ENCODE data around the gene KLHL24.
"Not testable (repeated sequence)": the region's sequence is repeated elsewhere in the genome, so short reads cannot be mapped to it uniquely, and the experiment has no call there.

The KLHL24 gene, protein sequence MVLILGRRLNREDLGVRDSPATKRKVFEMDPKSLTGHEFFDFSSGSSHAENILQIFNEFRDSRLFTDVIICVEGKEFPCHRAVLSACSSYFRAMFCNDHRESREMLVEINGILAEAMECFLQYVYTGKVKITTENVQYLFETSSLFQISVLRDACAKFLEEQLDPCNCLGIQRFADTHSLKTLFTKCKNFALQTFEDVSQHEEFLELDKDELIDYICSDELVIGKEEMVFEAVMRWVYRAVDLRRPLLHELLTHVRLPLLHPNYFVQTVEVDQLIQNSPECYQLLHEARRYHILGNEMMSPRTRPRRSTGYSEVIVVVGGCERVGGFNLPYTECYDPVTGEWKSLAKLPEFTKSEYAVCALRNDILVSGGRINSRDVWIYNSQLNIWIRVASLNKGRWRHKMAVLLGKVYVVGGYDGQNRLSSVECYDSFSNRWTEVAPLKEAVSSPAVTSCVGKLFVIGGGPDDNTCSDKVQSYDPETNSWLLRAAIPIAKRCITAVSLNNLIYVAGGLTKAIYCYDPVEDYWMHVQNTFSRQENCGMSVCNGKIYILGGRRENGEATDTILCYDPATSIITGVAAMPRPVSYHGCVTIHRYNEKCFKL

DNA sequence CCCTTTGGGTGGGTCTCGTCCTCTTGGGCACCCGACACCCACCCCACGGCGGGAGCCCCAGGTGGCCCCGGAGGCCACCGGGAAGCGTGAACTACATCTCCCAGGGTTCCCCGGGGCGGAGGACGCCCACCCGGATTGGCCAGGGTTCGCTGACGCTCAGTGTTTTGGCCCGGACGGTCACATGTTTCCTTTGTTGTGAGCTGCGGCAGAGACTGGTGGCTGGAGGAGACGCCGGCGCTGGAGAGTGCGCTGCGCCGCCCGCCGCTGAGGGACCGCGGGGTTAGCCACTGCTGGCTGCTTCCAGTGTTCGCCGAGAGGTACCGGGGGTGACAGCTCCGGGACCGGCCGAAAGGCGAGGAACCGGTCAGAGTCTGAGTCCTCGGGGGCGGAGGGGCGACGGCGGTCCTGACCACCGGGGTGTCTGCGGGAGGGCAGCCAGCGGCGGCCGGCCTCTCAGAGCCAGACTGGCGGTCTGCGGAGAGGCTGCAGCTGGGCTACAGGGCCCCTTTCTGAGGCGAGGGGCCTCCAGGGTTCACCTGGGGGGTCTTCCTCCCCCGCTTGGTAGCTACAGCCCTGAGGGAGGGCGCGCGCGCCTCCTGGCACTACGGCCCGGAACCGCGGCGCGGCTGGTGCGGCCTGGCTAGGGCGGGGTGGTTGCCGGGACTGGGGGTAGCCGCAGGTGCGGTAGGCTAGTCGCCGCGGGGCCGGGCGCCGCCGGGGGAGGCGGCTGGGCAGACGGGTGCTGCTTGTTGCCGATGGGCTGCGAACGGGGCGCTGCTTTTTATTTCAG is at the start of gene KLHL24:
Gene KLHL24 (plus strand): TSS at position 193 of the 790 bp plus-strand sequence. CDS start 14,734 bp downstream, outside the sequence.
- peak; percentile 65 for DNase-seq

DNA sequence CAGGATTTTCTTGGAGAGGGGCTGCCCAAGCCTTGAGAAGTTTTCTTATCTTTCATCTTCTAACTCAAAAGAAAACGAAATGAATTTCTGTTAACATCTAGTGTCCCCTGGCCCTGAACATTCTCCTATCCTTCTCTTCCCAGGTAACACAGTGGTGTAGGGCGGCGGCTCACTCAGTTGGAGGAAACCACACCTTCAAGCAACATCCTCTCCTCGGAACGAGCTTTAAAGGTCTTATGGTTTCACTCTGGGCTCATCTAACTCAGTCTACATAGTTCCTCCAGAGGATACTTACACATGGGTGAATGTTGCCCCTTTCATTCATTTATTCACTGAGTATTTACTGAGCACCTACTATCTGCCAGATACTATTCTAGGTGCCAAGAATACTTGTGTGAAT is 48.9 kb upstream of the KLHL24 start:
- no peak for DNase-seq

DNA sequence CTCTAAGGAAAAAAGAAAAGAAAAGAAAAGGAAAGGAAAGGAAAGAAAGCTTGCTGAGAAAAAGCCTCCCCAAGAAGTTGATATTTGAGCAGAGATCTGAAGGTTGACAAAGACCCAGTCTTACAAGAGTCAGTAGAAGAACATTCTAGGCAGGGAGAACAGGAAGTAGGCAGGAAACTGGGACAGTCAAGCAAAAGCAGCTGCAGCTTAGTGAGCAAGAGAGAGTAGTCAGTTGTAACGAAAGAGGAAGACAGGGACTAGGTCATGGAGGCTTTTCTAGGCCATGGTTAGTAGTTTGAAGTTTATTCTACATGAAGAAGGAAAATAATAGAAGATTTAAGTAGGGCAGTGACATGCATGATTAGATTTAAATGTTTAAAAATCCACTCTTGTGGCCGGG is 48.1 kb upstream of the KLHL24 start:
- DNase-seq = no peak

DNA sequence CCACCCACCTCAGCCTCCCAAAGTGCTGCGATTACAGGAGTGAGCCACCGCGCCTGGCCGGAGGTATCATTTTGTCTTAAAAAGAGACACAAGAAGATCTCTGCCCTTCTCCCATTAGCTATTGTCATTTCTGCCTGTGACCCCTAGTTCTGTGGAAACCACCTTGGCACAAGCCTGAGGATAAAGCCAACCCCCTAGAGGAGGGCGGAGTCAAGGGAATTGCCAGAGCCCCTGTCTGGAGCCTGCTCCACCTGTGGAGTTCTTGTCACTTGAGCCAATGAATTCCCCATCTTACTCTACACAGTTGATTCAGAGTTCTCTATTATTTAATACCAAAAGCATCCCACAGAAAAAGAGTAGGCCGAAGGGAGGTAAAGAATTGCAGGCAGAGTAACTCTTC is 45.0 kb upstream of the KLHL24 start:
- DNase-seq = no peak

DNA sequence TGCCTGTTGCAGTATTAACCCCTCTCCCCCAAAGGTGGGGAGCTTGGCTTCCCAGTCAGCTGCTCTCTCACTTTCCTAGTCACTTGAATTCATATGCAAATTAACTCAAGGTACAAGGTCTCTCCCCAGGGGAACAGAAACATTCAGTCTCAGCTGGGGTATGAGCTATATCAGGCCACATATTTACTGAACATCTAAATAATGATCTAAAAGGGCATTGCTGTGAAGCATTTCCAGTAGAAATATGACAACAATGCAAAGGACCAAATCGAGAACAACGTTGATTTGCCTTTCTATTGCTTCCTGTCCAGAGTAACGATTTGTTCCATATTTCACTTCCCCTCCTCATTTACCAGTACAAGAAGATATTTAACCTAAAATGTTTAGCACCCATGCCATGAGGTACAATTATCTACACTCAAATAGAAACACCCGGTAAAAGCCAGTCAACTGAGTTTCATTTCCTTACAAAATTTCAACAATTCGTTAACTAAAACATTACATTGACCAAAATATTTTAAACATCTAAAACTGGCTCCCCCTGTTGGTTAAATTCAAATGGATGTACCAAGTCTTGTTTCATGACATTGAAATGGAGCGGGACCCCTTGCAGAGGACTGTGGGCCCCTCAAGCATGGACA is 43.4 kb upstream of the KLHL24 start:
- DNase-seq = no peak

DNA sequence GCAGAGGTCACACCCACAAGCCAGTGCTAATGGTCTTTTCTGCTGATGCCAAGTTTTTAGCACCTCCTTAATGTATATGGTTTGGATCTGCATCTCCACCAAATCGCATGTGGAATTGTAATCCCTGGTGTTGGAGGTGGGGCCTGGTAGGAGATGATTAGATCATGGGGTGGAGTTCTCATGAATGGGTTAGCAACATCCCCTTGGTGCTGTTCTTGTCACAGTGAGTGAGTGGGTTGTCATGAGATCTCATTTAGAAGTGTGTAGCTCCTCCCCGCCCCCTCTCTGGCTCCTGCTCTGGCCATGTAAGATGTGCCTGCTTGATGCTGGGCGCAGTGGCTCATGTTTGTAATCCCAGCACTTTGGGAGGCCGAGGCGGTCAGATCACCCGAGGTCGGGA is 42.6 kb upstream of the KLHL24 start:
- DNase-seq = no peak

DNA sequence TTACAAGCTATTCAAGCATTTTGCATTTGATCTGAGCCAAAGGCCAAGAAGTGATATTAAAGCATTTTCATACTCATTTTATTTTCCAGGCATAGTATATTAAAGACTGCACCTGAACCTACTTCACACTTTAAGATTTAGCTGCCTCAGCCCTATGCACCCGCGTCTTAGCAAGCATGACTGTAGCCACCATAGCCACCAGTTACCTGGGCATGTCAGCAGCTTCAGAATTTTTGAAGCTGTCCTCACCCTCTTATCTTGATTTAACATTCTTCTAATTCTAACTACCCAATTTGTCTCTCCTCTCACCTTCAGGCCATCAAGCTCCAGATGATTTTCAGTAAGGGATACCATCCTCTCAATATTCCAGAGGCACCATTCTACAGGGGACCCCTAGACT is 40.8 kb upstream of the KLHL24 start:
- DNase-seq = no peak

DNA sequence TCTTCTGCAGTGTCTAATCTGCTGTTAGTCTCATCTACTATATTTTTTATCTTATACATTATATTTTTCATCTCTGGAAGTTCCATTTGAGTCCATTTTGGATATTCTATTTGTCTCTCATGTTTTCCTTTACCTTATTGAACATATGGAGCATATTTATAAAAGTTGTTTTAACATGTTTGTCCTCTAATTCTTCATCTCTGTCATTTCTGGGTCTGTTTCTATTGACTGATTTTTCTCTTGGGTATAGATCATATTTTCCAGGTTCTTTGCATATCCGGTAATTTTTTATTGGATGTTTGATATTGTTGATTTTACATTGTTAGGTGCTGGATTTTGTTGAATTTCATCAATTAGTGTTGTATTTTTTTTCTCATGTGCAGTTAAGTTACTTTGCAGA is 37.5 kb upstream of the KLHL24 start:
- no peak for DNase-seq

DNA sequence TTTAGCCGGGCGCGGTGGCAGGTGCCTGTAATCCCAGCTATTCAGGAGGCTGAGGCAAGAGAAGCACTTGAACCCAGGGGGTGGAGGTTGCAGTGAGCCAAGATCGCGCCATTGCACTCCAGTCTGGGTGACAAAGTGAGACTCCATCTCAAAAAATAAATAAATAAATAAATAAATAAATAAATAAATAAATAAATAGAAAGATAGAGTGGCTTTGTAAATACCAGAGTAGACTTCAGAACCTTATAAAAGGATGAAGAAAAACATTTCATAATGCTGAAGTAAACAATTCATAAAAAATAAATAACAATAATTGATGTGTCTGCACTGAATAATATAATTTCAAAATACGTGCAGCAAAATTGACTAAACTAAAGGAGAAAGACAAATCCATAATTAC is 24.1 kb upstream of the KLHL24 start:
- not testable (repeated sequence) for DNase-seq

DNA sequence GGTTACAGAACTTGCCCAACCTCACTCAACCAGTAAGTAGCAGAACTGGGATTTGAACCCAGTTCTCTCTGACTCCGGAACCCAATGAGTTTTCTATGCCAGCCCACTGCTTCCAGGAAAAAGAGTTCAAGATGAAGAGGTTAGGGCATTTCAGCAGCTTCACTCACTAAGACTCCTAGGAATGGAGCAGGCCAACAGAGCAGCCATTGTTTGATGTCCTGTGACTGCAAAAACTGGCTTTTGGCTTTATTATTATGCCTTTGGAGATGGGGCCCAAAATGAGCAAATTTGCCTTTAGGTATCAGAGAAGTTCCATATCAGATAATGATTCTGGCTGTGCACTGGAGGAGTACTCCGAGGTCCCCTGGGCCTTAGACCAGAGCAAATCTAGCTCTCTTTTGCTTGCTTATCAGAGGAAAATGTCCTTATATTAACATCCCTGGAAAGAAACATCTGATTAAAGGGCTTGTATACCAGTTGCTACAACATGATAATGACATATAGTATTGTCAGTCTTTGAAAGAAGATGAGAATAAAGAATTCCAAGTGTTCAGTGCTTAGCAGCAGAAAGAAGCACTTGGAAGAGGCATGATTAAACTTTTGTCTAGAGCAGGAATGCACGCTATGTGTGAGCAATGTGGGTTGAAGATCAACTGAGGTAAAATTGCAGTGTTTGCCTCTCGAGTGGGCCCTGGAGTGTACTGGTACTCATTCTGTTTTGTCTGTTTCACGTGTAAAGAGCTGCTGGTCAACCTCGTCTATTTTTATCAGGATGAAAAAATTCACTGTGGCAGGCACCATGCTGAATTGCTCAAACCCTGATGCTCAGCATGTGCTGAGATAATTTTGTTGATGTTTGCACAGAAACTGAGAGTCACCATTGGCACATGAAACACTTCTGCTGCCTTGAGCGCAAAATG is 21.8 kb upstream of the KLHL24 start:
- no peak for DNase-seq

DNA sequence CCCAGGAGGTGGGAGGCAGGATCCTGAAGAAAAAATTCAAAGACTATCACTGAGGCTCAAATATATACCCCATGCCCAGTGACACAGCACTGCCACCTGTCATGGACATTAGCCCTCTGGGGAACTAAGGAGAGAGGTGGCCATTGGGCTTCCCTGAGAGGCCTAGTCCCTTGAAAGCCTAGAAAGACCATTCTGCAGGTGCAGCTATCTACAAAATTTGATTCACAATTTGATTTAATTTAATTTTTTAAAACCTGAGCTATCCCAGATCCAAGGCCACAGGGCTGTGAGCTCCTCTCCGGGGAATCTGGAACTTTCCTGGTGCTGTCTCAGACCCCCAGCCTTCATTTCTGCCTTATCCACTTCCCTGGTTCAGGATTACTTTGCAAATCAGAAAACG is 16.9 kb upstream of the KLHL24 start:
- DNase-seq = no peak

DNA sequence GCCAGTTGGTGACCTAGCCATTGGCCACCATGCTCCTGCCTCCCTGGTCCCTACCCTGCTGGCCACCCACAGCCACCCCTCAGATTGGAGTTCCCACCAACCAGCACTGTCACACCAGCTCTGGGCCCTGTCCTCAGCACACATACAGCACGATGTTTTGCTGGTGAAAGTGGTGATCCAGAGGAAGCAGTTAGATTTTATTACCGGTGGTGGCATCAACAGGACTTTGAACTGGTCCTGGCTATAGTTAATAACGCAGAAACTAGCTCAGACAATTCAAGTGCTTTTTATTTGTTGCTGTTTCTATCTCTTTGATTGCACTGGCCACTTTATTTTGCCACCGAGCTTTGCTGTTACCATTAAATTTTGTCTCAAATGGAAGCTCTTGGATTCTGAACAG is 16.4 kb upstream of the KLHL24 start:
- no peak for DNase-seq

DNA sequence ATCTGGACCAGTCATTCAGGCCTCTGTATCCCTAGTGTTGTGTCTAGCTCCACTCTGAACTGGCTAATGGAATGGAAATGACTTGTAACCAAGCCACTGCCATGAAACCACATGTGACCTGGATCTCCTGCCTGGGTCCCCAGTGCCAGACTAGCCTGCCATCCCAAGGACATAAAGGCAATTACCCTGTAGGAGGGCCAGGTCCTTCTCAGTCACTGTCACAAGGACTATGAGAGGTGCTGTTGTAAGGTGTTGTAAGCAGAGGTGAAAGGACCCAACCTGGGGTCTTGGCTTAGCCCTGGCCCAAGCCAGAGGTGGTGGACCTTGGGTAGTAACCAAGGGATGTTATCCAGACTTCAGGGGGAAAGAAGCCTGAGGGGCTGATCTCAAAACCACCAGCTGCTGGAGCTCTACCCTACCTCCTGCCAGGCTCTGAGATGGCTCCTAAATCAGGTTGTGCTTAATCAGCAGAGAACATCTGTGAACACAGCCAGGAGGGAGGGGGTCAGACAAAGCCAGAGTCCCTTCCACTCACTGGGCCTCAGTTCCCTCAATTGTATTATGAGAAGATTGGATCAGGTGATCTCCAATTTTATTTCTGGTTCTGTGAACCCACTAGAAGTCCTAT is 15.7 kb upstream of the KLHL24 start:
- DNase-seq = no peak

DNA sequence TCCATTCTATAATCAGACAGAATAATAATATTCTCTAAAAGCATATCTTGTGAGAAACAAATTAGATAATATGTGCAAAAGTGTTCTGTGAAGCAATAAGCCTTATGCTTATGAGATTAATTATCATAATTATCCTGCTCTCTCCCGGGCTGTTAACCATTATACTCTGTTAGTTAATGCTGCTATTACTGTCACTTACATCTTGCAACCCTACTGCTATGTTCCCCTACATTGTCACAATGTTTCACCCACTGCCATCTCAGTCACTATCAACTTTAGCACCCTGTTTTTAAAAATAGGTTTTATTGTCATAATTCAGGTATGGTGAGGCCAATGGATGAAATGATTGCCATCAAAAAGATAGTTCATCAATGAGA is 15.2 kb upstream of the KLHL24 start:
- no peak for DNase-seq

DNA sequence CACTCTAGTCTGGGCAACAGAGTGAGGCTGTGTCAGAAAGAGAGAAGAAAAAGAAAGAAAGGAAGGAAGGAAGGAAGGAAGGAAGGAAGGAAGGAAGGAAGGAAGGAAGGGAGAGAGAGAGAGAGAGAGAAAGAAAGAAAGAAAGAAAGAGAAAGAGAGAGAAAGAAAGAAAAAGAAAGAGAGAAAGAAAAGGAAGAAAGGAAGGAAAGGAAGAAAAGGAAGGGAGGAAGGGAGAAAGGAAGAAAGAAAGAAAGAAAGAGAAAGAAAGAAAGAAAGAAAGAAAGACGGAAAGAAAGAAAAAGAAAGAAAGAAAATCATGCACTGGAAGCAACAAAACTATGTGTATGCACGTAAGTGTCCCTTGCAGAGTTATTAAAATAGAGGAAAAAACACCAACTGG is 12.9 kb upstream of the KLHL24 start:
- DNase-seq = not testable (repeated sequence)

DNA sequence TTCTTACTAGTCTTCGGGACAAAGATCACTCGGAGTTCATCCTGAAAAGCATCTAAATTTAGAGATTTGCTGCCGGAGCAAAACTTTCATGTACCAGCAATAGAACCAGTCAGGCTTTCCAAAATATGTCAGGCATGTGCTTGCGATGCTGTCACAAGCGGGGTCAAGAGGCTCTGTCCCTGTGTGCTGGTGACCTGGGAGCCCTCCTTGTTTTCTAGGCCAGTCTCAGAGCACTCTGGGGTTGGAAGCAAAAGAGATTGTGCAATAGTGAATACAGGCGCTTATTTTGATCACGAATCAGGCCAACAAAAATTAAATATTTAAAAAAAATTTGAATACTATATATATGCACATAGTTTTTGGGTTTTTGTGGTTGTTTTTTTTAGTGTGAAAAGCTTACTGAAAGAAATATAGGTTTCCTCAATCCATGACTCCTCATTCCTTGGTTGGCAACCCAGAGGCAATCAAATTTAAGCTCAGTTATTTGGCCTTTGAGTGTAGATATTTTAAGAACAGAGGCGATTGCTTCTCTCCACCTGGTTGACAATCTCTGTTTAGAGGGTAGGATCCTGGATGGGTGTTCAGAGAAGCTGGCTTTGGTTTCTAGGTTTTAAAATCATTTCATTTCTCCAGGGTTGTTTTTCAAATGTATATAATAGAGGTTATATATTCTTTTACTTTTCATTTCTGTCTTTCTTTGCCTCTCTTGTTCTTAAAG is 8.4 kb upstream of the KLHL24 start:
- DNase-seq = no peak

DNA sequence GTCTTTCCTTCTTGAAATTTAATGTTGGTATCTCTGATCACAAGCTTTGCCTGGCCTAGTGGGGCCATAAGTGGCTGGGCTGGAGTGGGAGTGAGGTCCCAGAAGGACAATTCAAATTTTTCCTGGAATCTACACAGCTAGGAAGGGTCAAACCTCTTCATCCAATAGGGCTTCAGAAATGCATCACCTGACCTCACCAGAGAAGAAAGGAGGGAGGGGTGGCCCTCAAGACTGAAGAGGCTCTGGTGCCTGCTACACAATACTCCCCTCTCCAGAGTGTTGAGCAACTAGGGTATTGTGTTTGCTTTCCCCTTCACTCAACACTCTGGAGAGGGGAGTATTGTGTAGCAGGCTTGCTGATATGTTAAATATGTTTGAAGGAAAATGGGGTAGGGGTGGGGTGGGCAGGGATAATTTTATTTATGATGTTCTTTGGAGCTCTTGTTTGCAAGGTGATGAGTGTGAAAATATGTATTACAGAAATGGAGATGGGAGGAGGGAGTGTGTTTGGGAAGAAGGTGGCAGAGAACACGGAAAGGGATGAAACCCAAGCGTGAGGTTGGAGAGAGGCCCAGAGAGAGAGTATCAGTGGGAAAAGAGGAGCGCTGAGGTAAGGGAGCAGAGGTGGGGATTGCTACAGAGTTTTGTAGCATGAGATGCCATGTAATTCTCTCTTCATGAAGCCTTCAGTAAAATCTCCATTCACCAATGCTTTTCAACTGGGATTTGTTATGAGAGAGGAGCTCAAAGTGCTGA is 5.7 kb upstream of the KLHL24 start:
- peak; percentile 86 for DNase-seq

DNA sequence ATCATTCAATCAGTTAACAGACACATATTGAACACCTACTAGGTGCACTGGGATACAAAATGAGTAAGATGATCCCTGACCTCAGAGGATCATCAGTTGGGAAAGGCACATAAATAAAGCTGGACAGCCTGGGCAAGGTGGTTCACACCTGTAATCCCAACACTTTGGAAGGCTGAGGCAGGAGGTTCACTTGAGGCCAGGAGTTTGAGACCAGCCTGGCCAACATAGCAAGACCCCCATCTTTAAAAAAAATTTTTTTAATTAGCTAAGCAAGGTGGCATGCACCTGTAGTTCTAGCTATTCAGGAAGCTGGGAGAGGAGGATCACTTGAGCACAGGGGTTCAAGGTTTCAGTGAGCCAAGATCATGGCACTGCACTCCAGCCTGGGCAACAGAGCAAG is 3.7 kb upstream of the KLHL24 start:
- DNase-seq = no peak

DNA sequence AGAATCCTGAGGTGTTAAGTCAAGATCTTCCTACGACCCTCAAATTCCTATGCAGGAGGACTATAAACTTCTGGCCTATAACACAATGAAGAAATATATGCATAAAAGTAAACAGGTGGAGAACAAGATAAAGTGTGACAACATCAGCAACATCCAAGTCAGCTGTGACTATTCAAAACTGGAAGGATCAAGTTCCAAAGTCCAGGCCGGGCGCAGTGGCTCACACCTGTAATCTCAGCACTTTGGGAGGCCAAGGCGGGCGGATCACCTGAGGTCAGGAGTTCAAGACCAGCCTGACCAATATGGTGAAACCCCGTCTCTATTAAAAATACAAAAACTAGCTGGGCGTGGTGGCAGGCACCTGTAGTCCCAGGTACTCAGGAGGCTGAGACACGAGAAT is 2.7 kb upstream of the KLHL24 start:
- DNase-seq = not testable (repeated sequence)

DNA sequence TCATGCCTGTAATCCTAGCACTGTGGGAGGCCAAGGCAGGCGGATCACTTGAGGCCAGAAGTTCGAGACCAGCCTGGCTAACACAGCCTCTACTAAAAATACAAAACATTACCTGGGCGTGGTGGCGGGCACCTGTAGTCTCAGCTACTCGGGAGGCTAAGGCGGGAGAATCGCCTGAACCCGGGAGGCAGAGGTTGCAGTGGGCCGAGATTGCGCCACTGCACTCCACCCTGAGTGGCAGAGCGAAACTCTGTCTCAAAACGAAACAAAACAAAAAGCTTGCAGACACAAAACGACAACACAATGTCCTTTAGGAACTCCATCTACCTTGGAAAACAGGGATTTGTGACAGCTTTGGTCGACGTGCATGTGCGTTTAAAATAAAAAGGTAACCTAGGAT is 716 bp upstream of the KLHL24 start:
- no peak for DNase-seq

DNA sequence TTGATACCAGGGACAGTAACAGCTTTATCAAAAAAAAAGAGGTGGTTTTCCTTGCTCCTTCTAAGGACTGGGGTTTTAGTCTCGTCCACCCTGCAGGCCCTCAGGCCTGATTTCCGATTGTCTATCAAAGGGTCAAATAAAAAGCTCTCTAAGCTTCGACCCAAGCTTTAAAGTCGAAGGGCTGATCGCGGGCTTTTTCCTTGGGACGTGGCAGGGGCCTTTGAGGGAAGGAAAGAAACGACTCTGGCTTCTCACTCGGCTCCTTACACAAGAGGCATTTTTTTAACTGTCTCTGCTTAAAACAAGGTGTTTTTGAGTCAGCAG is 354 bp upstream of the KLHL24 start:
- no peak for DNase-seq

Measured in NCI-H187 treated with DMSO at 0.1 percent for 48 hours (cell line).